Measurements from ENCODE around the gene MAML3.

MAML3 gene

GRCh38 chr4:140116442-140117104 is 37.4 kb downstream of the MAML3 start:
- no peak for TF ChIP-seq CTCF (conservative IDR thresholded peaks at IDR 0.05)
- H3K27ac ChIP-seq: no peak overlapping the region

GRCh38 chr4:140115140-140115539 is 38.8 kb downstream of the MAML3 start:
- H3K27ac ChIP-seq: no peak overlapping the region
- no peak for TF ChIP-seq CTCF (conservative IDR thresholded peaks at IDR 0.05)

- no peak for TF ChIP-seq CTCF (conservative IDR thresholded peaks at IDR 0.05)
- H3K27ac ChIP-seq: no peak overlapping the region
Observed at GRCh38 chr4:140113653-140114052, 40.3 kb downstream of the MAML3 start.

GRCh38 chr4:140112576-140112975 is 41.4 kb downstream of the MAML3 start:
- no peak overlapping the region for H3K27ac ChIP-seq
- no peak for TF ChIP-seq CTCF (conservative IDR thresholded peaks at IDR 0.05)

GRCh38 chr4:140111256-140111655 is 42.7 kb downstream of the MAML3 start:
- no peak for TF ChIP-seq CTCF (conservative IDR thresholded peaks at IDR 0.05)
- no peak overlapping the region for H3K27ac ChIP-seq

- no peak for TF ChIP-seq CTCF (conservative IDR thresholded peaks at IDR 0.05)
- no peak overlapping the region for H3K27ac ChIP-seq
Observed at GRCh38 chr4:140110542-140111215, 43.3 kb downstream of the MAML3 start.

GRCh38 chr4:140109737-140110136 is 44.2 kb downstream of the MAML3 start:
- H3K27ac ChIP-seq: no peak overlapping the region
- no peak for TF ChIP-seq CTCF (conservative IDR thresholded peaks at IDR 0.05)

Data from VCaP (cell line).